Psoas muscle (tissue), 8 donors: ENCODE results near the gene MYCBP2. TPM values are rescaled to one million over a fixed set of nuclear protein-coding genes. Genes with fewer than 3 reads are reported as not detected.

Source experiments
- ATAC-seq, 4 donors: fragments of 200-7000 bp; cut with Tn5 transposase; one replicate each; pipeline ENCODE4 v1.9.1; 2020; ENCODE audit warnings: moderate library complexity in 3 of 4, mild to moderate bottlenecking in 2 of 4
- DNase-seq, 2 donors: peaks; one replicate each; pipeline ENCODE4 v3.0.0-alpha.2; 2020
- H3K27ac ChIP-seq: fragments of 200-600 bp; one replicate; pipeline ENCODE4 v1.8.0; 2022
- H3K27me3 ChIP-seq, 3 donors: fragments of 200-600 bp in 1 of 3; one replicate each; pipeline versions ENCODE4 v1.6.1 to v1.8.0; 2013 to 2022; ENCODE audit warnings: low read length in 2 of 3, mild to moderate bottlenecking in 2 of 3, moderate library complexity in 1 of 3; ENCODE audit not compliant: insufficient read depth in 3 of 3
- H3K36me3 ChIP-seq, 2 donors: fragments of 200-600 bp in 1 of 2; one replicate each; pipeline versions ENCODE4 v1.6.1 to v1.8.0; 2013 to 2022; ENCODE audit warnings: low read depth in 1 of 2, mild to moderate bottlenecking in 1 of 2, moderate library complexity in 1 of 2; ENCODE audit not compliant: insufficient read depth in 1 of 2
- H3K4me1 ChIP-seq: fragments of 200-600 bp; one replicate; pipeline ENCODE4 v1.8.0; 2022
- H3K4me3 ChIP-seq: fragments of 200-600 bp; one replicate; pipeline ENCODE4 v1.8.0; 2022; ENCODE audit warnings: mild to moderate bottlenecking
- H3K9me3 ChIP-seq: fragments of 200-600 bp; one replicate; pipeline ENCODE4 v1.8.0; 2022
- WGBS, 3 donors: extraction: QIAGEN DNeasy Blood & Tissue Kit; methylation state at CpG; one replicate each; pipeline versions ENCODE4 v1.1.6 to v1.1.7; 2013; 5-methylcytosine and 5-hydroxymethylcytosine counted together
- intact Hi-C, 2 donors: fragments of 100-400 bp; cut with DNase I; formaldehyde crosslinking; loops; one replicate each; pipeline versions ENCODE4 v1.11.0 to v1.14.2; 2022
- polyA plus RNA-seq, 3 donors: library from polyadenylated mRNA; stranded (reverse); fragments of 200-250 nt; gene quantifications; one replicate each; pipeline ENCODE4 v1.2.3, GENCODE V29; 2013
- total RNA-seq, 4 donors: library from RNA; stranded (reverse); fragmentation: NEBNext Ultra II Directional in 2 of 4; extraction: Animal tissue kit (Norgen Biotek cat#: 25700) in 2 of 4; gene quantifications; one replicate each; pipeline versions ENCODE4 v1.2.1 to v1.2.4, GENCODE V29; 2021 to 2023
- TF ChIP-seq, protein P1 (sequence below): fragments of 200-600 bp; IDR thresholded peaks from one replicate; pipeline ENCODE4 v1.8.0; 2022; ENCODE audit warnings: antibody characterized with exemption
- donor health status: healthy with polysubstance abuse.
- donor health status: DM: no; HTN: no; CAD: no; lungs with moderate emphysema.
- donor health status: Bipolar disorder and iron deficiency.
- donor health status: healthy.
- donor health status: DM: yes; HTN: yes; CAD: no.
- donor health status: DM: no; HTN: no; CAD: no.
- donor health status: DM: no; HTN: no; CAD: no.
- donor health status: DM: yes; HTN: yes; CAD: no.

MYCBP2 gene
- total and polyA plus RNA-seq, 7 donors: 10.8 to 49.5 (median 35.5) TPM

DNA sequence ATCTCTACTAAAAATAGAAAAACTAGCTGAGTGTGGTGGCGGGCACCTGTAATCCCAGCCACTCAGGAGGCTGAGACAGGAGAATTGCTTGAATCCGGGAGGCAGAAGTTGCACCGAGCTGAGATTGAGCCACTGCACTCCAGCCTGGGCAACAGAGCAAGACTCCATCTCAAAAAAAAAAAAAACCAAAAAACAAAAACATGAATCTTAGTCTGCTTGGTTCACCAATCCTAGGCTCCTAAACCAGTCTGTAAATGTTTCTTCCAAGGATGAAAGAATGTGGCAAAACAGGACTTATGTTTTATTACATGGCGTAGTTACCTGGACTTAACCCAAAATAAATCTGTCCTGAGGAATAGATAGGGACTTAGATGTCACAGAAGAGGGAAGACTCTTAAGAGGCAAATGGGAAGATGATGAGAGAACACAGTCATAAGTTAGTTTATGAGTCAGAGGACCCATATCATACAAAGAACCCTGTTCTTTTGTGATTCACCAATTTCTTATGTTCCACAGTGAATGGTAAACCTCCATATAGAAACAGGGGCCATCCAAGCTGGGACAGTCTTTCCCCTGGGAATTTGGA, 293.1 kb downstream of the MYCBP2 start:
- Histone ChIP-seq H3K27ac (no peak overlapping the region), H3K4me3 (no peak overlapping the region), H3K9me3 (no peaks in the 10 kb centered on the region), H3K27me3 (no peaks in the 10 kb centered on the region), H3K36me3 (no peaks in the 10 kb centered on the region), H3K4me1 (no peaks in the 10 kb centered on the region)
- DNase-seq: no peak
- intact Hi-C loops: no loop called here
- 90 to 100% (median 94%) methylated on average over 4 of the region's 4 CpGs for WGBS, 3 donors
- TF ChIP-seq, protein P1, sequence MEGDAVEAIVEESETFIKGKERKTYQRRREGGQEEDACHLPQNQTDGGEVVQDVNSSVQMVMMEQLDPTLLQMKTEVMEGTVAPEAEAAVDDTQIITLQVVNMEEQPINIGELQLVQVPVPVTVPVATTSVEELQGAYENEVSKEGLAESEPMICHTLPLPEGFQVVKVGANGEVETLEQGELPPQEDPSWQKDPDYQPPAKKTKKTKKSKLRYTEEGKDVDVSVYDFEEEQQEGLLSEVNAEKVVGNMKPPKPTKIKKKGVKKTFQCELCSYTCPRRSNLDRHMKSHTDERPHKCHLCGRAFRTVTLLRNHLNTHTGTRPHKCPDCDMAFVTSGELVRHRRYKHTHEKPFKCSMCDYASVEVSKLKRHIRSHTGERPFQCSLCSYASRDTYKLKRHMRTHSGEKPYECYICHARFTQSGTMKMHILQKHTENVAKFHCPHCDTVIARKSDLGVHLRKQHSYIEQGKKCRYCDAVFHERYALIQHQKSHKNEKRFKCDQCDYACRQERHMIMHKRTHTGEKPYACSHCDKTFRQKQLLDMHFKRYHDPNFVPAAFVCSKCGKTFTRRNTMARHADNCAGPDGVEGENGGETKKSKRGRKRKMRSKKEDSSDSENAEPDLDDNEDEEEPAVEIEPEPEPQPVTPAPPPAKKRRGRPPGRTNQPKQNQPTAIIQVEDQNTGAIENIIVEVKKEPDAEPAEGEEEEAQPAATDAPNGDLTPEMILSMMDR: no peak
- ATAC-seq: no peak

DNA sequence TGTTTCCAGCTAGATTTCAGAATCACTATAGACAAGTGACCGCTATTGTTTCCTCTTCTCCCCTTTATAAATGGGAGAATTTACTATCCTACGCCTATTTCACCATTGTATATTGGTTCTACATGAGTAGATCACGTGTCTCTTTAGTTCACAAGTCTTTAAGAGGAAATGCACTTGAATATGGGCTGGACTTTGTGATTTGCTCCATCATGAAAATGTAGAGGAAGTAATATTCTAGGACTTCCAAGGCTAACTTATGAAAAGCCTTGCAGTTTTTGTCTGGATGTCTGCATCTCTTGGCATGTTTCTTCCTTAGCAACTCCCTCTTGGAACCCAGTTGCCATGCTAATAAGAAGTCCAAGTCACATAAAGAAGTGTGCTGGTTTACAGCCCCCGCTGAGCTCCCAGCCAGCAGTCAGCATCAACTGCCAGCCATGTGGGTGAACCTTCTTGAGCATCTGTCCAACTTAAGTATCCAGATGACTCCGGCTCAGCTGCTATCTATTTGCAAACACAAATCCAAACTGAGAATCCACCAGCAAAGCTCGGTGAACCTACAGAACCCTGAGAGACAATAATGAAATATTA, 295.1 kb downstream of the MYCBP2 start:
- intact Hi-C loops: no loop called here
- TF ChIP-seq, protein P1: no peak
- H3K27ac ChIP-seq: no peak overlapping the region

DNA sequence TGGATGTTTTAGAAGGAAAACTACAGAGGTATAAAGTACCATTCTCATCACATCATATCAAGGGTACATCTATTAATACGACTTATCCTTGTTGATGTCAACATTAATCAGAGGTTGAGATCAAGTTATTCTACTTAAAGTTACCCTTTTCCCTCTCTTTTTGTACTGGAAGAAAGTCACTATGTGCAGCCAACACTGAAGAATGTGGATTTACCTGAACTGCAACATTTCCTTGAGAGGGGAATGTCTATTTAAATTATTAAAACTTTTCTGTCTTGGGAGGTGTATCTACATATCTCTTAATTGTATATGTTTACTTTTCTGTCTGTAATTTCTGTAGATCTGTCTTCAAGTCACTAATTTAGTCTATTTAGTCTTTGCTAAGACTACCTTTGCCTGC, 297.5 kb downstream of the MYCBP2 start:
- H3K9me3 ChIP-seq: no peaks in the 10 kb centered on the region
- H3K36me3 ChIP-seq: no peaks in the 10 kb centered on the region
- TF ChIP-seq, protein P1: no peak
- H3K27ac ChIP-seq: no peak overlapping the region
- H3K27me3 ChIP-seq: no peaks in the 10 kb centered on the region
- no peak overlapping the region for H3K4me3 ChIP-seq
- no peak for DNase-seq
- intact Hi-C loops: loop anchor here in 1 of 2 donors (5.0 kb wide), 1 partner anchor 37 kb away; the partner anchor contains the start of gene CLN5
- no peak for ATAC-seq
- H3K4me1 ChIP-seq: peaks cover 14% of the 10 kb centered on the region
- WGBS, 3 donors: 94 to 99% (median 98%) methylated on average over 1 of the region's 1 CpG

More for the DNA sequence above, 295.1 kb downstream of the MYCBP2 start:
- 88 to 93% (median 91%) methylated on average over 6 of the region's 6 CpGs for WGBS, 3 donors
- Histone ChIP-seq H3K36me3 (no peaks in the 10 kb centered on the region), H3K4me3 (no peak overlapping the region), H3K4me1 (peaks cover 5% of the 10 kb centered on the region), H3K27me3 (no peaks in the 10 kb centered on the region), H3K9me3 (no peaks in the 10 kb centered on the region)
- ATAC-seq (no peak), DNase-seq (no peak)

DNA sequence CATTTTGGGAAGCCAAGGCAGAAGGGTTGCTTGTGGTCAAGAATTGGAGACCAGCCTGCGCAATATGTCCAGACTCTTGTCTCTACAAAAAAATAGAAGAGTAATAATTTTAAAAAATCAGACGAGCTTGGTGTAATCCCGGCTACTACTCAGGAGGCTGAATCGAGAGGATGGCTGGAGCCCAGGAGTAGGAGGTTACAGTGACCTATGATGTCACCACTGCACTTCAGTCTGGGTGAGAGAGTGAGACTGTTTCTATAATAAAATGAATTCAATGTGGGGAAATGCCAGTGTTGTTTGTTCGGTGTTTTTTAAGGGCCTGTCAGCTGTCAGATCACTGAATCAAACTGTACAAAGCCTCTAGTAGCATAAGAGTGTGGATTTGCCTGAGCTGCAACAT, 298.7 kb downstream of the MYCBP2 start:
- DNase-seq (no peak), ATAC-seq (peak; percentile 34 to 70 (median 51))
- Histone ChIP-seq H3K27me3 (no peaks in the 10 kb centered on the region), H3K4me3 (peak overlapping the region; percentile 94), H3K9me3 (no peaks in the 10 kb centered on the region), H3K36me3 (no peaks in the 10 kb centered on the region), H3K27ac (peak overlapping the region; percentile 99), H3K4me1 (peaks cover 25% of the 10 kb centered on the region)
- intact Hi-C loops: loop anchor here in 1 of 2 donors (5.0 kb wide), 1 partner anchor 36 kb away; the partner anchor contains the start of gene CLN5
- WGBS, 3 donors: 26 to 44% (median 35%) methylated on average over 5 of the region's 5 CpGs
- TF ChIP-seq, protein P1: no peak
